HG03558 (cell line): Measurements from ENCODE around the gene INPP5A.
"Not testable (repeated sequence)": the region's sequence is repeated elsewhere in the genome, so short reads cannot be mapped to it uniquely, and the experiment has no call there.

Experiments used
- ATAC-seq: cut with Tn5 transposase; IDR thresholded peaks from one replicate; pipeline ENCODE4 v1.9.1; 2021; ENCODE audit warnings: moderate number of reproducible peaks; ENCODE audit not compliant: unreplicated experiment; ENCODE audit errors: extremely low read depth

The INPP5A gene

GRCh38 chr10:132664883-132665282, 127.3 kb downstream of the INPP5A start:
- ATAC-seq: no peak

GRCh38 chr10:132665946-132666704, 128.5 kb downstream of the INPP5A start:
- no peak for ATAC-seq

- no peak for ATAC-seq
Measured at GRCh38 chr10:132666705-132667341, 129.2 kb downstream of the INPP5A start.

GRCh38 chr10:132667342-132668047, 129.9 kb downstream of the INPP5A start:
- ATAC-seq: no peak

GRCh38 chr10:132668048-132668394, 130.4 kb downstream of the INPP5A start:
- no peak for ATAC-seq

- ATAC-seq: no peak
Measured at GRCh38 chr10:132669208-132669861, 131.7 kb downstream of the INPP5A start.

GRCh38 chr10:132670546-132671227, 133.1 kb downstream of the INPP5A start:
- no peak for ATAC-seq

GRCh38 chr10:132671228-132672154, 133.9 kb downstream of the INPP5A start:
- no peak for ATAC-seq

- not testable (repeated sequence) for ATAC-seq
Measured at GRCh38 chr10:132673746-132674145, 136.2 kb downstream of the INPP5A start.

GRCh38 chr10:132674311-132674710, 136.7 kb downstream of the INPP5A start:
- no peak for ATAC-seq

- ATAC-seq: no peak
Measured at GRCh38 chr10:132675031-132675740, 137.6 kb downstream of the INPP5A start.

- ATAC-seq: no peak
Measured at GRCh38 chr10:132676193-132676891, 138.8 kb downstream of the INPP5A start.

GRCh38 chr10:132677096-132677472, 139.5 kb downstream of the INPP5A start:
- ATAC-seq: no peak

- no peak for ATAC-seq
Measured at GRCh38 chr10:132677473-132678227, 140.1 kb downstream of the INPP5A start.

GRCh38 chr10:132678436-132679216, 141.0 kb downstream of the INPP5A start:
- no peak for ATAC-seq

- no peak for ATAC-seq
Measured at GRCh38 chr10:132679217-132679595, 141.6 kb downstream of the INPP5A start.

GRCh38 chr10:132679640-132680039, 142.1 kb downstream of the INPP5A start:
- no peak for ATAC-seq
